ENCODE data around the gene MYO15B. TPM values are rescaled to one million over a fixed set of nuclear protein-coding genes. Genes with fewer than 3 reads are reported as not detected.
A peak's percentile ranks its signal among the peaks of the same experiment; 100 is the strongest.

Gene MYO15B
- total and polyA plus RNA-seq, 2 of the 4 experiments (the other 2 are of a cell fraction), result 0.18 to 0.65 TPM

- Histone ChIP-seq H3K36me3 (ENCODE audit: control insufficient read depth, insufficient read depth, low read length) (no peaks in the 10 kb centered on the region), H3K14ac (replicated peaks; ENCODE audit: low read depth, low read length) (no peak overlapping the region), H2AK5ac (ENCODE audit: low read depth, low read length) (no peak overlapping the region), H3K4me1 (ENCODE audit: control insufficient read depth, insufficient read depth, low read length) (no peaks in the 10 kb centered on the region), H3K23ac (ENCODE audit: low read depth, low read length) (no peak overlapping the region), H4K5ac (ENCODE audit: low read depth, low read length) (no peak overlapping the region), H2BK5ac (ENCODE audit: low read depth, low read length, poor library complexity, severe bottlenecking) (no peak overlapping the region), H3K4ac (ENCODE audit: low read depth, low read length) (no peak overlapping the region), H3K9me3 (ENCODE audit: control insufficient read depth, insufficient read depth, low read length) (no peaks in the 10 kb centered on the region), H3K56ac (ENCODE audit: extremely low read depth, insufficient read depth, low read length) (no peak overlapping the region), H4K8ac (ENCODE audit: low read depth in 2 of 2, low read length in 2 of 2) (no peak overlapping the region), H3K4me3 (ENCODE audit: insufficient read depth, low read depth, low read length) (no peak overlapping the region), H2BK15ac (ENCODE audit: low read depth, low read length) (no peak overlapping the region), H3K18ac (ENCODE audit: low read depth, low read length) (no peak overlapping the region), H3K9ac (ENCODE audit: low read depth, low read length) (no peak overlapping the region), H3K27me3 (ENCODE audit: control insufficient read depth, insufficient read depth, low read length) (peaks cover 18% of the 10 kb centered on the region; the same call in 1 of the 2 replicates), H2AFZ (replicated peaks; ENCODE audit: low read length, poor library complexity) (peak overlapping the region; percentile 43), H3K4me2 (ENCODE audit: low read depth, low read length) (no peak overlapping the region), H3K27ac (ENCODE audit: insufficient read depth, low read length) (no peak overlapping the region), H4K91ac (ENCODE audit: insufficient read depth, low read depth, low read length) (no peak overlapping the region), H3K79me1 (ENCODE audit: low read depth in 1 of 2, low read length in 2 of 2) (no peaks in the 10 kb centered on the region), H2BK20ac (ENCODE audit: low read depth, low read length) (no peak overlapping the region), H4K20me1 (ENCODE audit: insufficient read depth, low read length) (no peaks in the 10 kb centered on the region), H2BK120ac (ENCODE audit: low read depth, low read length) (no peak overlapping the region), H3K9me1 (ENCODE audit: insufficient read depth, low read length) (no peaks in the 10 kb centered on the region), H2AK9ac (replicated peaks; ENCODE audit: low read depth, low read length, poor library complexity) (no peak overlapping the region)
- 80% methylated on average over 8 of the region's 11 CpGs; no CpG with 5 or more reads in 1 of the 2 experiments for WGBS, 2 experiments (ENCODE audit: extremely low coverage in 2 of 2, insufficient read length in 1 of 2)
- TF ChIP-seq NFE2L2 (IDR thresholded peaks at IDR 0.05; ENCODE audit: low read depth, low read length) (no peak), FOS (IDR thresholded peaks at IDR 0.05; ENCODE audit: low read depth, low read length) (no peak), RAD21 (IDR thresholded peaks at IDR 0.05; ENCODE audit: low read length) (no peak), CHD1 (IDR thresholded peaks at IDR 0.05; ENCODE audit: low read depth, low read length) (no peak), RCOR1 (IDR thresholded peaks at IDR 0.05; ENCODE audit: insufficient replicate concordance, low read length) (no peak), POLR2A (IDR thresholded peaks at IDR 0.05; ENCODE audit: low read depth, low read length) (no peak), MAFK (IDR thresholded peaks at IDR 0.05; ENCODE audit: low read depth, low read length) (no peak), MXI1 (IDR thresholded peaks at IDR 0.05; ENCODE audit: borderline replicate concordance, low read depth, low read length) (no peak), MAZ (IDR thresholded peaks at IDR 0.05; ENCODE audit: borderline replicate concordance, low read depth, low read length) (no peak), CEBPB (IDR thresholded peaks at IDR 0.05; ENCODE audit: low read depth, low read length) (no peak), BHLHE40 (IDR thresholded peaks at IDR 0.05; ENCODE audit: low read depth, low read length) (no peak)
- TF ChIP-seq, protein P1, sequence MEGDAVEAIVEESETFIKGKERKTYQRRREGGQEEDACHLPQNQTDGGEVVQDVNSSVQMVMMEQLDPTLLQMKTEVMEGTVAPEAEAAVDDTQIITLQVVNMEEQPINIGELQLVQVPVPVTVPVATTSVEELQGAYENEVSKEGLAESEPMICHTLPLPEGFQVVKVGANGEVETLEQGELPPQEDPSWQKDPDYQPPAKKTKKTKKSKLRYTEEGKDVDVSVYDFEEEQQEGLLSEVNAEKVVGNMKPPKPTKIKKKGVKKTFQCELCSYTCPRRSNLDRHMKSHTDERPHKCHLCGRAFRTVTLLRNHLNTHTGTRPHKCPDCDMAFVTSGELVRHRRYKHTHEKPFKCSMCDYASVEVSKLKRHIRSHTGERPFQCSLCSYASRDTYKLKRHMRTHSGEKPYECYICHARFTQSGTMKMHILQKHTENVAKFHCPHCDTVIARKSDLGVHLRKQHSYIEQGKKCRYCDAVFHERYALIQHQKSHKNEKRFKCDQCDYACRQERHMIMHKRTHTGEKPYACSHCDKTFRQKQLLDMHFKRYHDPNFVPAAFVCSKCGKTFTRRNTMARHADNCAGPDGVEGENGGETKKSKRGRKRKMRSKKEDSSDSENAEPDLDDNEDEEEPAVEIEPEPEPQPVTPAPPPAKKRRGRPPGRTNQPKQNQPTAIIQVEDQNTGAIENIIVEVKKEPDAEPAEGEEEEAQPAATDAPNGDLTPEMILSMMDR (conservative IDR thresholded peaks at IDR 0.05; ENCODE audit: low read depth, low read length), result no peak
- TF ChIP-seq, protein P2, sequence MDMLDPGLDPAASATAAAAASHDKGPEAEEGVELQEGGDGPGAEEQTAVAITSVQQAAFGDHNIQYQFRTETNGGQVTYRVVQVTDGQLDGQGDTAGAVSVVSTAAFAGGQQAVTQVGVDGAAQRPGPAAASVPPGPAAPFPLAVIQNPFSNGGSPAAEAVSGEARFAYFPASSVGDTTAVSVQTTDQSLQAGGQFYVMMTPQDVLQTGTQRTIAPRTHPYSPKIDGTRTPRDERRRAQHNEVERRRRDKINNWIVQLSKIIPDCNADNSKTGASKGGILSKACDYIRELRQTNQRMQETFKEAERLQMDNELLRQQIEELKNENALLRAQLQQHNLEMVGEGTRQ (IDR thresholded peaks at IDR 0.05; ENCODE audit: low read depth, low read length), result no peak
- TF ChIP-seq, protein P3, sequence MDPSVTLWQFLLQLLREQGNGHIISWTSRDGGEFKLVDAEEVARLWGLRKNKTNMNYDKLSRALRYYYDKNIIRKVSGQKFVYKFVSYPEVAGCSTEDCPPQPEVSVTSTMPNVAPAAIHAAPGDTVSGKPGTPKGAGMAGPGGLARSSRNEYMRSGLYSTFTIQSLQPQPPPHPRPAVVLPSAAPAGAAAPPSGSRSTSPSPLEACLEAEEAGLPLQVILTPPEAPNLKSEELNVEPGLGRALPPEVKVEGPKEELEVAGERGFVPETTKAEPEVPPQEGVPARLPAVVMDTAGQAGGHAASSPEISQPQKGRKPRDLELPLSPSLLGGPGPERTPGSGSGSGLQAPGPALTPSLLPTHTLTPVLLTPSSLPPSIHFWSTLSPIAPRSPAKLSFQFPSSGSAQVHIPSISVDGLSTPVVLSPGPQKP (IDR thresholded peaks at IDR 0.05; ENCODE audit: borderline replicate concordance, low read depth, low read length), result no peak
- ChIA-PET POLR2A (ENCODE audit: unreplicated experiment) (no interaction called here), CTCF (interaction anchor here (1.1 kb wide), 1 partner anchor 14 kb away, joined by 3 read pairs; no protein-coding TSS in a partner anchor)
- dilution Hi-C loops (cut with HindIII; ENCODE audit: low sequenced_read_pairs, unreplicated experiment), result no loop called here
- BruUV-seq (replicated peaks), result no TSS peak
- ATAC-seq (ENCODE audit: low read depth), result no peak
- DNase-seq, result no peak
- in situ Hi-C loops (cut with MboI; ENCODE audit: low sequenced_read_pairs), result no loop called here
- intact Hi-C loops (cut with micrococcal nuclease), result no loop called here
Measured at GRCh38 chr17:75615301-75615700, 27.7 kb downstream of the MYO15B start.

Data from IMR-90 (cell line).